Medulla oblongata (tissue), 1 donor: ENCODE data around the gene TEKT5.
"Not testable (repeated sequence)": the region's sequence is repeated elsewhere in the genome, so short reads cannot be mapped to it uniquely, and the experiment has no call there.

ENCODE experiments used
- DNase-seq: peaks from one replicate; pipeline ENCODE4 v3.0.0-alpha.2; 2015; ENCODE audit errors: extremely low spot score

The TEKT5 gene

GRCh38 chr16:10684511-10685151, 10.1 kb downstream of the TEKT5 start:
- DNase-seq = no peak

- no peak for DNase-seq
These were observed 11.6 kb downstream of the TEKT5 start for GRCh38 chr16:10683170-10683569.

DNA sequence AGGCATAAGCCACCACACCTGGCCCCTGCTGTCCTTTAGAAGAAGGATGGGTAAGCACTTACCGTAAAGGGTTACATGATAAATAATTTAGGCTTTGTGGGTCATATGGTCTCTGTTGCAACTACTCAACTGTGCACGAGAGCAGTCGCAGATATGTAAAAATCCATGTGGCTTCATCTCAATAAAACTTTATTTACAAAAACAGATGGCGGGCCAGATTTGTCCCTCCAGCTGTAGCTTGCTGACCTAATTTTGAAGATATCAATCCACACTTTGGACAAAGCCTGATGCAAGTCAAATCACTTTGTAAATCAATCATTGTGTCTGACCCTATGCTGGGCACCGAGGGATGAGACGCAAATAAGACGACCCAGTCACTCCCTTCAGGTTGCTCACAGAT, 12.1 kb downstream of the TEKT5 start:
- DNase-seq = no peak

GRCh38 chr16:10681310-10682308, 13.1 kb downstream of the TEKT5 start:
- no peak for DNase-seq

DNA sequence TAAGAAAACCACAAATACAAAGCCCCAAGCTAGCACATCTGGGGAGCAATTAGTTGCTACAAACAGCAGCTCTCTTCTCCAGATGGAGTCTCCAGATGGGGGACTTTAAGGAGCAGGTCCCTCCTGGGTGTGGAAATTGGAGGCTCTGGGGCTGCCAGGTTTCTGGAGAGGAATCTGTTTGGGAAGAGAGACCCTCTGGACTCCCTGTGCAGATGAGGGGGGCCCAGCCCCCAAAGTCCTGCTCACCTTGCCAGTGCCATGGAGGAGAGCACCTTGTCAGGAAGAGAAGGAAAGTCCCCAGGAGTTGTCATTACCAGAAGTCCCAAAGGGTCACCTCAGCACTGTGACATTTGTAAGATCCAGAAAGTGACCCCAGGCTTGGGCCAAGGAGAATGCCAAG, 14.8 kb downstream of the TEKT5 start:
- DNase-seq = no peak

DNA sequence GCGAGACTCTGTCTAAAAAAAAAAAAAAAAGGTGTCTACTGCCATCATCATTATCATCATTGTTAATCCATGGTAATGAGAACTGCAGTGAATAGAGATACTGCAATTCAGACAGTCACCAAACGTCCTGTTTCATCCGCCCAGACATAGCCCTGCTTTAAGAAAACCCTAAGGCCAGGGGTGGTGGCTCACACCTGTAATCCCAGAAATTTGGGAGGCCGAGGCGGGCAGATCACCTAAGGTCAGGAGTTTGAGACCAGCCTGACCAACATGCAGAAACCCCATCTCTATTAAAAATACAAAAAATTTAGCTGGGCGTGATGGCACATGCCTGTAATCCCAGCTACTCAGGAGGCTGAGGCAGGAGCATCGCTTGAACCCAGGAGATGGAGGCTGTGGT, 15.3 kb downstream of the TEKT5 start:
- DNase-seq = not testable (repeated sequence)

DNA sequence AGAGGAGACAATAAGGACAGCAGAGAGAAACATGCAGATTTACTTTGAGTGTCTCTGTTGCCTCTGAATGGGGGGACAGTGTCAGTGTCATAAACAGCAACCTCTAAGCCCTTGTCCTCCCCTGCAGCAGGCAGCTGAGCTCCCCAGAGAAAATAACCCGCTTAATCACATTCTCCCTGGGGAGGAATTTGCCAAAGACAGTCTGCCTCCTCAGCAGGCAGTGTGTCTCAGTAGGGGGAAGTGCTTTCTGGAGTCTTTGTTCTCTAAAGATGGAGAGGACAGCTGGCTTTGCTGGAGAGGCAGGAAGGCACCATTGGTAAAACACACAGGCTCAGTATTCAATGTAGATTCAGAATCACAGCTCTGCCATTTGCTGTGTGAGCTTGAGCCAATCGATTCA, 16.1 kb downstream of the TEKT5 start:
- DNase-seq = no peak

GRCh38 chr16:10676284-10676683, 18.4 kb downstream of the TEKT5 start:
- DNase-seq = no peak

GRCh38 chr16:10675861-10676260, 18.9 kb downstream of the TEKT5 start:
- DNase-seq = no peak

DNA sequence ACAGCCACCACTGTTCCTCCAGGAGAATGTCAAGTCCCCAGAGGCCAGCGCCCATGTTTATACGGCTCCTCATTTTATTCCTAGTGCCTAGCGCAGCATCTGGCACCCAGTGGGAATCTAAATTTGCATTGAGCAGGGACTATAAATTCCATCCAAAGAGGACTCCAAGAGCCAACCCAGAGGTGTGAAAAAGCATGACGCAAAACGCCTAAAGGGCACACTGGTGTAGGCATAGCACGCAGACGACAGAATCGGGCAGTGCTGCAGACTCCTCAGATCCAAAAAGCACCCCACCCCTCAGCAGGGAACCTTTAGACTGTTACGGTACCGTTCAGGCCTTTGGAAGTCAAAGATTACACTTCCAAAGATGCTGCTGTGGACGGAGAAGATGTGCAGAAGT, 19.5 kb downstream of the TEKT5 start:
- DNase-seq = no peak

GRCh38 chr16:10671729-10672128, 23.0 kb downstream of the TEKT5 start:
- DNase-seq = no peak

DNA sequence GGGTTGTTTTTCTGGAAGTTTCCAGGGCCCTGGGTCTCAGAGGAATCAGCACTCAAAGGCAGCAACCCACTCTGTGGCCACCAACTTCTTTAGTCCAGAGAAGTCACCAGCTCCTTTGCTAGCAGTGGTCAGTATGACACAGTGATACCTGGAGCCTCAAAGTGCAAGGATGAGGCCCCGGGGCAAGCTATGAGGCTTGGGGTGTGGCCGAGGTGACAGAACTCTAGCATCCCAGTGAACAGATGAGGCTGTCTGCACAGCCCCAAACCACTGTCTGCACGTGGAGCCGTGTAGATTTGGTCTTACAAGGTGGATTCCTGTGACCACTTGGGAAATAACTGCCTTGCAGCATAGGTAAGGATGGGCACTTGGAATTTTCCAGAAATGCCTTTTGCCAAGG, 24.9 kb downstream of the TEKT5 start:
- DNase-seq = no peak

DNA sequence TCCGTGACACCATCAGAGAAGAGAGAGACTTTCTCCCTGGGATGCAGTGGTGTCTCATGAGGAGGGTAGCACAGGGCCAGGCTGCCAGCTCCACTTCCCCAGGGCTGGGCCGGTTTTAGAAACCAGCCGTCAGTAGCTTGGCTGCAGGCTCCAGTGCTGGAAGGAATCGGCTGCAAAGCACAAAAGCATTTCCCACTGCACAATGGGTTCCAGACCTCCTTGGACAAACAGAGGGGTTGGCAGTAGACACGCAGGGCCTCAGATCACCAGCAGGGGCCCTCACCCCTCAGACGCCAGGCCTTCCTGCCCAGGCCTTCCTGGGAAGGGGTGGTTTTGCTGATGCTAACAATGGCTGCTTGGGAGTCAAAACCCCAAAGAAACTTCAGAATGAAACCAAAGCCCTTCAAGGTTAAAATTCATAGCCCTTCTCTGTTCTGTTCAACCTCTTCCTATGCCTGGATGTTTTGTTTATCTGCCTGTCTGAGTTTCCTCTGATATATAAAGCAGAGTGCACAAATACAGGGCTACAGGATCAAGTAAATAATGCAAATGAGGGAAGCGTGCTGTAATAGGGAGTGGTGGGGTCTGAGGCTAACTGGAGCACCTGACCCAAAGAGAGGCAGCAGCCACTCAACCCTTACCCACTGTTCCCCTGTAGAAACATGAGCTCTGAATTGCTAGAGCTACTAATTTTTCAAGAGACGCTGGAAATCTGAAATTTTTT, 26.2 kb downstream of the TEKT5 start:
- DNase-seq = peak; percentile 64

GRCh38 chr16:10667239-10667638, 27.5 kb downstream of the TEKT5 start:
- DNase-seq = no peak

GRCh38 chr16:10666291-10666690, 28.4 kb downstream of the TEKT5 start:
- no peak for DNase-seq

- no peak for DNase-seq
These were observed 29.6 kb downstream of the TEKT5 start for GRCh38 chr16:10665166-10665565.

GRCh38 chr16:10664720-10665126, 30.0 kb downstream of the TEKT5 start:
- DNase-seq = no peak

- no peak for DNase-seq
These were observed 31.0 kb downstream of the TEKT5 start for GRCh38 chr16:10663744-10664143.

DNA sequence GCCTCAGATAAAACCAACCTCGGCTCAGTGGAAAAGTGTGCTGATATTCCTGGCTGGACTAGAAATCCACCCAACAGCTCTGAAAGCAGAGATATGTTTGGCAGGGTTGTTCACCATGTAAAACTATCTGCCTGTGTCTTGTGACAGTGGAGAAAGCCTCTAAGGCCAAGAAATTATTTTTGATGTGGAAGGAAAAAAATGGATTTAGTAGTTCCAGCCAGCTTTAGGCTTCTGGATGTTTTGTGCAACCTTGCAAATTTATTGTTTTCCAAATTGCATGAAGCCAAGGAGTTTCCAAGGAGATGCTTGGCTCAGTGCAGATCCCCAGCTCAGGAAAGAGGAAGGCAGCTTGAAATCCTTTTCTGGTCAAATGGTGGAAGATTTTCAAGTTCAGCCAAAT, 31.6 kb downstream of the TEKT5 start:
- DNase-seq = peak; percentile 41

DNA sequence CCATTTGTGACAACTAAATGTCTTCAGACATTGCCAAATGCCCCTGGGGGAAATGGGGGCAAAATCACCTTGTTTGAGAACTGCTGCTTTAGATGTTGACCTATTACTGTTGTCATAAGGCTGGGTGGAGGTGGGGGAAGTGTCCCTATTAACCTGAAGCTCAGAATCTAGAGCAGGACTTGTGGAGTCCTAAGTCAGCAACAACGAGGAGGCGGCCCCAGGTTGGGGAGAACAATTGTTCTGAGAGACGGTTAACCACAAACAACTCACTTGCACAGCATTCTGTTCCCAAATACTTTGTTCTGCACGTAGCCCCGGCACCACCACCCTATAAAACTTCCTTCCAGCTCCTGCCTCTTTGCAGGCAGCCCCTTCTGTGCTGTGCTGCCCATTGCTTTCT, 32.5 kb downstream of the TEKT5 start:
- DNase-seq = no peak

DNA sequence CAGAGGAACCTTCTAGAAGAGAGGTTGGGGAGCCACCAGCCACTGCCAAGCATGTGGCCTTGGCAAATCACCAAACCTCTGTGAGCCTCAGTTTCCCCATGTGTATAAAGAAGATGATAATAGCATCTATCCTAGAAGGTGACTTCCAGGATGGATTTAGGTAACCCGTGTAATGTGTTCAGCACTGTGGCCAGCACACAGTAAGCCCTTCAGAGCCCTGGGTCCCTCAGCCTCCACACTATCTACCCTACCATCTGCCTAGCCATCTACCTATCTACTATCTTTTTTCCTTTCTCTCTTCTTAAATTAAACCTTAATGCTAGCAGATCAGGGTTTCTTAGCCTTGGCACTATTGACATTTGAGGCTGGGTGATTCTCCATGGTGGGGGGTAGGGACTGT, 33.0 kb downstream of the TEKT5 start:
- DNase-seq = no peak

GRCh38 chr16:10660950-10661635, 33.6 kb downstream of the TEKT5 start:
- no peak for DNase-seq
